Neural cell (in vitro differentiated cells): ENCODE data around the gene MEN1. TPM values are rescaled to one million over a fixed set of nuclear protein-coding genes. Genes with fewer than 3 reads are reported as not detected.

Experiments used
- H2AFZ ChIP-seq: fragments of 200-600, 300-800 bp; sonication (generic), shearing (Covaris generic); 2 replicates; pipeline ENCODE4 v1.6.0; 2014; ENCODE audit warnings: low read depth, mild to moderate bottlenecking, antibody characterized with exemption, low read length, moderate library complexity
- H3F3A ChIP-seq: fragments of 200-600 bp; shearing (Covaris generic); 2 replicates; pipeline ENCODE4 v1.6.1; 2016; ENCODE audit warnings: mild to moderate bottlenecking, moderate library complexity, mixed read lengths, antibody characterized with exemption, low read length; ENCODE audit not compliant: insufficient read depth, poor library complexity, severe bottlenecking
- H3K27ac ChIP-seq: fragments of 200-600, 300-800 bp; sonication (generic), shearing (Covaris generic); 2 replicates; pipeline ENCODE4 v1.5.1; 2014; ENCODE audit warnings: mild to moderate bottlenecking, low read length, moderate library complexity
- H3K27me3 ChIP-seq: fragments of 300-800, 200-600 bp; sonication (generic), shearing (Covaris generic); 2 replicates; pipeline ENCODE4 v1.6.0; 2014; ENCODE audit warnings: mild to moderate bottlenecking, low read depth, low read length, moderate library complexity; ENCODE audit not compliant: insufficient read depth
- H3K36me3 ChIP-seq: fragments of 300-800, 200-600 bp; sonication (generic), shearing (Covaris generic); 2 replicates; pipeline ENCODE4 v1.5.1; 2014; ENCODE audit warnings: mild to moderate bottlenecking, antibody characterized with exemption, low read length, moderate library complexity; ENCODE audit not compliant: insufficient read depth
- H3K4me2 ChIP-seq: fragments of 300-800, 200-600 bp; sonication (generic), shearing (Covaris generic); 2 replicates; pipeline ENCODE4 v1.6.0; 2014; ENCODE audit warnings: mild to moderate bottlenecking, low read length
- H3K4me3 ChIP-seq: fragments of 300-800, 200-600 bp; sonication (generic), shearing (Covaris generic); 2 replicates; pipeline ENCODE4 v1.5.1; 2014; ENCODE audit warnings: mild to moderate bottlenecking, low read length, moderate library complexity
- H3K79me2 ChIP-seq: fragments of 200-600 bp; shearing (Covaris generic); replicated peaks from 2 replicates; pipeline ENCODE4 v1.6.0; 2014; ENCODE audit warnings: mild to moderate bottlenecking, low read length, moderate library complexity; ENCODE audit not compliant: insufficient read depth
- H3K9ac ChIP-seq: fragments of 300-800, 200-600 bp; sonication (generic), shearing (Covaris generic); 2 replicates; pipeline ENCODE4 v1.6.1; 2016; ENCODE audit warnings: mild to moderate bottlenecking, low read length, mixed read lengths
- H3K9me2 ChIP-seq: fragments of 200-600 bp; shearing (Covaris generic); 2 replicates; pipeline ENCODE4 v1.6.1; 2016; ENCODE audit warnings: mild to moderate bottlenecking, low read length, mixed read lengths; ENCODE audit not compliant: insufficient read depth
- H3K9me3 ChIP-seq: fragments of 200-600, 300-800 bp; sonication (generic), shearing (Covaris generic); 2 replicates; pipeline ENCODE4 v1.6.1; 2016; ENCODE audit warnings: mild to moderate bottlenecking, mixed run types, low read length, moderate library complexity, mixed read lengths
- H4K20me1 ChIP-seq: fragments of 200-600 bp; shearing (Covaris generic); 2 replicates; pipeline ENCODE4 v1.6.1; 2016; ENCODE audit warnings: mild to moderate bottlenecking, mixed run types; ENCODE audit not compliant: insufficient read depth
- CTCF ChIP-seq: fragments of 450-650 bp; IDR thresholded peaks from 2 replicates; pipeline ENCODE4 v1.5.1; 2014; ENCODE audit warnings: antibody characterized with exemption, mild to moderate bottlenecking, moderate library complexity; ENCODE audit not compliant: poor library complexity, severe bottlenecking
- EP300 ChIP-seq: fragments of 450-650 bp; conservative IDR thresholded peaks from 2 replicates; pipeline ENCODE4 v1.6.1; 2014; ENCODE audit warnings: antibody characterized with exemption, mild to moderate bottlenecking, moderate library complexity; ENCODE audit not compliant: poor library complexity, severe bottlenecking
- EZH2 ChIP-seq: fragments of 200-600, 300-800 bp; shearing (Covaris generic), sonication (generic); IDR thresholded peaks from 2 replicates; pipeline ENCODE4 v1.6.1; 2014; ENCODE audit warnings: antibody characterized with exemption, low read length, borderline replicate concordance, mild to moderate bottlenecking; ENCODE audit not compliant: insufficient read depth, poor library complexity, severe bottlenecking
- MXI1 ChIP-seq: fragments of 450-650 bp; conservative IDR thresholded peaks from 2 replicates; pipeline ENCODE4 v1.6.1; 2014; ENCODE audit warnings: antibody characterized with exemption, mild to moderate bottlenecking; ENCODE audit not compliant: poor library complexity, severe bottlenecking
- POLR2AphosphoS5 ChIP-seq: IDR thresholded peaks from 2 replicates; pipeline ENCODE4 v1.6.1; 2012
- RAD21 ChIP-seq: fragments of 450-650 bp; conservative IDR thresholded peaks from 2 replicates; pipeline ENCODE4 v1.6.1; 2014; ENCODE audit warnings: antibody characterized with exemption, mild to moderate bottlenecking, moderate library complexity
- REST ChIP-seq: IDR thresholded peaks from 2 replicates; pipeline ENCODE4 v1.6.1; 2012; ENCODE audit warnings: borderline replicate concordance
- SMC3 ChIP-seq: fragments of 450-650 bp; conservative IDR thresholded peaks from 2 replicates; pipeline ENCODE4 v1.6.1; 2014; ENCODE audit warnings: antibody characterized with exemption, mild to moderate bottlenecking, moderate library complexity; ENCODE audit not compliant: poor library complexity
- TAF1 ChIP-seq: IDR thresholded peaks from 2 replicates; pipeline ENCODE4 v1.6.1; 2012; ENCODE audit warnings: low read depth
- polyA plus RNA-seq: library from polyadenylated mRNA; depleted of rRNA; stranded (reverse); fragments of >200 nt; gene quantifications from 2 replicates; pipeline ENCODE4 v1.2.3, GENCODE V29; 2014

MEN1 gene
- polyA plus RNA-seq, 1 donor from 2014 or later: 16.8 TPM

GRCh38 chr11:64832467-64833197, 22.3 kb upstream of the MEN1 start:
- H3K79me2 ChIP-seq: no peaks in the 10 kb centered on the region
- no peak overlapping the region for H3K4me3 ChIP-seq
- H3K4me2 ChIP-seq: no peak overlapping the region
- H3K9me3 ChIP-seq: no peaks in the 10 kb centered on the region
- H4K20me1 ChIP-seq: no peaks in the 10 kb centered on the region
- H2AFZ ChIP-seq: no peak overlapping the region
- H3K27ac ChIP-seq: no peak overlapping the region
- H3F3A ChIP-seq: no peaks in the 10 kb centered on the region
- H3K27me3 ChIP-seq: no peaks in the 10 kb centered on the region
- no peaks in the 10 kb centered on the region for H3K36me3 ChIP-seq
- no peak overlapping the region for H3K9ac ChIP-seq
- TF ChIP-seq REST: no peak
- no peaks in the 10 kb centered on the region for H3K9me2 ChIP-seq

- Histone ChIP-seq H3K27me3 (no peaks in the 10 kb centered on the region), H3K9me2 (no peaks in the 10 kb centered on the region), H3F3A (no peaks in the 10 kb centered on the region), H4K20me1 (no peaks in the 10 kb centered on the region), H3K79me2 (no peaks in the 10 kb centered on the region), H3K9ac (no peak overlapping the region), H3K4me2 (no peak overlapping the region), H3K36me3 (no peaks in the 10 kb centered on the region), H2AFZ (no peak overlapping the region), H3K27ac (no peak overlapping the region), H3K4me3 (no peak overlapping the region), H3K9me3 (no peaks in the 10 kb centered on the region)
- no peak for TF ChIP-seq REST
- no peak for TF ChIP-seq POLR2AphosphoS5
- no peak for TF ChIP-seq MXI1
- no peak for TF ChIP-seq CTCF
- no peak for TF ChIP-seq EP300
- no peak for TF ChIP-seq TAF1
- TF ChIP-seq RAD21: no peak
- no peak for TF ChIP-seq EZH2
- TF ChIP-seq SMC3: no peak
Observed at GRCh38 chr11:64831411-64831891, 21.1 kb upstream of the MEN1 start.
